Hippocampal formation (tissue), 2 donors: ENCODE data around the gene PDE6A.
"Not testable (repeated sequence)": the region's sequence is repeated elsewhere in the genome, so short reads cannot be mapped to it uniquely, and the experiment has no call there.

Source experiments
- DNase-seq, 2 donors: peaks; one replicate each; lab custom pipeline; 2025; lab: John Stamatoyannopoulos, UW

PDE6A gene

GRCh38 chr5:149865746-149866145, 78.8 kb downstream of the PDE6A start:
- DNase-seq = no peak

- DNase-seq = no peak
Measured at GRCh38 chr5:149863830-149864229, 80.8 kb downstream of the PDE6A start.

- no peak for DNase-seq
Measured at GRCh38 chr5:149863176-149863575, 81.4 kb downstream of the PDE6A start.

- DNase-seq = no peak
Measured at GRCh38 chr5:149860801-149861322, 83.7 kb downstream of the PDE6A start.

- DNase-seq = no peak
Measured at GRCh38 chr5:149859746-149860145, 84.8 kb downstream of the PDE6A start.

- DNase-seq = not testable (repeated sequence)
Measured at GRCh38 chr5:149858481-149858880, 86.1 kb downstream of the PDE6A start.

- peak in 1 of 2 donors; percentile 16 for DNase-seq
Measured at GRCh38 chr5:149857499-149857898, 87.1 kb downstream of the PDE6A start.

GRCh38 chr5:149855366-149855765, 89.2 kb downstream of the PDE6A start:
- DNase-seq = no peak

- no peak for DNase-seq
Measured at GRCh38 chr5:149854866-149855265, 89.7 kb downstream of the PDE6A start.

- no peak for DNase-seq
Measured at GRCh38 chr5:149853701-149854100, 90.9 kb downstream of the PDE6A start.

- DNase-seq = no peak
Measured at GRCh38 chr5:149853331-149853648, 91.3 kb downstream of the PDE6A start.

GRCh38 chr5:149852641-149853330, 91.8 kb downstream of the PDE6A start:
- DNase-seq = peak; percentile 46 to 55

- no peak for DNase-seq
Measured at GRCh38 chr5:149851211-149851610, 93.4 kb downstream of the PDE6A start.

- no peak for DNase-seq
Measured at GRCh38 chr5:149849966-149850910, 94.4 kb downstream of the PDE6A start.

GRCh38 chr5:149849280-149849965, 95.2 kb downstream of the PDE6A start:
- no peak for DNase-seq

GRCh38 chr5:149847611-149848010, 97.0 kb downstream of the PDE6A start:
- no peak for DNase-seq

GRCh38 chr5:149846021-149846420, 98.6 kb downstream of the PDE6A start:
- DNase-seq = no peak

GRCh38 chr5:149845601-149846000, 99.0 kb downstream of the PDE6A start:
- no peak for DNase-seq

GRCh38 chr5:149841851-149842793, 102.5 kb downstream of the PDE6A start:
- no peak for DNase-seq

- no peak for DNase-seq
Measured at GRCh38 chr5:149840226-149840825, 104.3 kb downstream of the PDE6A start.

- no peak for DNase-seq
Measured at GRCh38 chr5:149839761-149840160, 104.8 kb downstream of the PDE6A start.
